RWPE2 (cell line): ENCODE measurements around the gene TET2.

Experiments used
- ATAC-seq: fragments of 200-7000 bp; cut with Tn5 transposase; 3 replicates; pipeline ENCODE4 v1.9.1; 2021; ENCODE audit warnings: low read depth
- DNase-seq: peaks from one replicate; pipeline ENCODE4 v3.0.0-alpha.2; 2020; ENCODE audit warnings: low spot score
- H3K27ac ChIP-seq: fragments of 450-650 bp; 2 replicates; pipeline ENCODE4 v1.5.1; 2017; ENCODE audit warnings: mild to moderate bottlenecking; ENCODE audit not compliant: poor library complexity, severe bottlenecking
- H3K27me3 ChIP-seq: fragments of 250-450 bp; sonication (Bioruptor Pico); 2 replicates; pipeline ENCODE4 v1.5.1; 2021; ENCODE audit warnings: mild to moderate bottlenecking, moderate library complexity; ENCODE audit not compliant: insufficient read depth, poor library complexity, severe bottlenecking
- H3K36me3 ChIP-seq: fragments of 250-450 bp; sonication (Bioruptor Pico); 2 replicates; pipeline ENCODE4 v1.5.1; 2020; ENCODE audit warnings: low read depth, mild to moderate bottlenecking, moderate library complexity
- H3K4me1 ChIP-seq: fragments of 250-450 bp; sonication (Bioruptor Pico); 2 replicates; pipeline ENCODE4 v1.5.1; 2021; ENCODE audit warnings: mild to moderate bottlenecking, moderate library complexity; ENCODE audit not compliant: insufficient read depth, poor library complexity, severe bottlenecking
- H3K4me3 ChIP-seq: fragments of 250-450 bp; sonication (Bioruptor Pico); 2 replicates; pipeline ENCODE4 v1.5.1; 2021; ENCODE audit warnings: mild to moderate bottlenecking, moderate library complexity; ENCODE audit not compliant: severe bottlenecking
- H3K9me3 ChIP-seq: fragments of 250-450 bp; sonication (Bioruptor Pico); 2 replicates; pipeline ENCODE4 v1.5.1; 2021; ENCODE audit warnings: mild to moderate bottlenecking, moderate library complexity; ENCODE audit not compliant: severe bottlenecking
- CTCF ChIP-seq: fragments of 450-650 bp; IDR thresholded peaks from one replicate; pipeline ENCODE4 v1.5.1; 2017; ENCODE audit warnings: mild to moderate bottlenecking, moderate library complexity; ENCODE audit not compliant: poor library complexity, severe bottlenecking

TET2 gene

GRCh38 chr4:105274090-105274489, 127.4 kb downstream of the TET2 start:
- DNase-seq (no peak), ATAC-seq (no peak)
- no peaks in the 10 kb centered on the region for H3K9me3 ChIP-seq
- no peak overlapping the region for H3K4me3 ChIP-seq
- H3K27ac ChIP-seq, result no peak overlapping the region
- no peaks in the 10 kb centered on the region for H3K27me3 ChIP-seq
- H3K4me1 ChIP-seq, result no peaks in the 10 kb centered on the region
- peaks cover 65% of the 10 kb centered on the region for H3K36me3 ChIP-seq
- TF ChIP-seq CTCF, result no peak

DNA sequence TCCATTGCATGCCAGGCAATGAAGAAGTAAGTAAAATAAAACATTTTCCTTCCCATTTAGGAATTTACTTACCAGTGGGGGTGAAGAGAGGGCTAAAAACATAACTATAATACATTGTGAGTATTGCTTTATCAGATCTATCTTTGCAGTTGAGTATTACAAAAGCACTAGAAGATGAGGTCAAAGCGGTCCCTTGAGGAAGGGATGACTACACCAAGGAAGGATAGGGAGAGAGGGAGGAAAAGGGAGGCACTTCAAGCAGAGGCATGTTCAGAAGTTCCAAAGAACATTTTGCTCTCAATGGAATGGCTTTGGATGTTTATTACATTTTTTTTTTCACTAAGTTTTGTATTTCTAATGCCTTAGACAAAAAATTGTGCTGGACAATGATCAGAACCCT, 127.8 kb downstream of the TET2 start:
- Histone ChIP-seq H3K27ac (no peak overlapping the region), H3K4me3 (no peak overlapping the region), H3K27me3 (no peaks in the 10 kb centered on the region), H3K36me3 (peaks cover 61% of the 10 kb centered on the region), H3K4me1 (no peaks in the 10 kb centered on the region), H3K9me3 (no peaks in the 10 kb centered on the region)
- ATAC-seq (no peak), DNase-seq (no peak)
- TF ChIP-seq CTCF, result no peak

- no peak for TF ChIP-seq CTCF
- Histone ChIP-seq H3K4me3 (no peak overlapping the region), H3K27me3 (no peaks in the 10 kb centered on the region), H3K36me3 (peaks cover 44% of the 10 kb centered on the region), H3K4me1 (no peaks in the 10 kb centered on the region), H3K9me3 (no peaks in the 10 kb centered on the region), H3K27ac (no peak overlapping the region)
- ATAC-seq, result no peak
- no peak for DNase-seq
Observed at GRCh38 chr4:105276361-105277104, 129.9 kb downstream of the TET2 start.

GRCh38 chr4:105277702-105278101, 131.0 kb downstream of the TET2 start:
- no peaks in the 10 kb centered on the region for H3K27me3 ChIP-seq
- DNase-seq (no peak), ATAC-seq (no peak)
- H3K4me1 ChIP-seq, result no peaks in the 10 kb centered on the region
- no peak overlapping the region for H3K4me3 ChIP-seq
- no peaks in the 10 kb centered on the region for H3K9me3 ChIP-seq
- TF ChIP-seq CTCF, result no peak
- H3K27ac ChIP-seq, result no peak overlapping the region
- H3K36me3 ChIP-seq, result peaks cover 33% of the 10 kb centered on the region

GRCh38 chr4:105279314-105279713, 132.6 kb downstream of the TET2 start:
- peaks cover 17% of the 10 kb centered on the region for H3K36me3 ChIP-seq
- no peak overlapping the region for H3K4me3 ChIP-seq
- no peaks in the 10 kb centered on the region for H3K9me3 ChIP-seq
- H3K4me1 ChIP-seq, result no peaks in the 10 kb centered on the region
- no peak overlapping the region for H3K27ac ChIP-seq
- no peak for ATAC-seq
- H3K27me3 ChIP-seq, result no peaks in the 10 kb centered on the region
- no peak for DNase-seq
- TF ChIP-seq CTCF, result no peak
